Measurements from ENCODE around the gene TRIM49C.
"Not testable (repeated sequence)": the region's sequence is repeated elsewhere in the genome, so short reads cannot be mapped to it uniquely, and the experiment has no call there.

The TRIM49C gene, protein sequence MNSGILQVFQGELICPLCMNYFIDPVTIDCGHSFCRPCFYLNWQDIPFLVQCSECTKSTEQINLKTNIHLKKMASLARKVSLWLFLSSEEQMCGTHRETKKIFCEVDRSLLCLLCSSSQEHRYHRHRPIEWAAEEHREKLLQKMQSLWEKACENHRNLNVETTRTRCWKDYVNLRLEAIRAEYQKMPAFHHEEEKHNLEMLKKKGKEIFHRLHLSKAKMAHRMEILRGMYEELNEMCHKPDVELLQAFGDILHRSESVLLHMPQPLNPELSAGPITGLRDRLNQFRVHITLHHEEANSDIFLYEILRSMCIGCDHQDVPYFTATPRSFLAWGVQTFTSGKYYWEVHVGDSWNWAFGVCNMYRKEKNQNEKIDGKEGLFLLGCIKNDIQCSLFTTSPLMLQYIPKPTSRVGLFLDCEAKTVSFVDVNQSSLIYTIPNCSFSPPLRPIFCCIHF

DNA sequence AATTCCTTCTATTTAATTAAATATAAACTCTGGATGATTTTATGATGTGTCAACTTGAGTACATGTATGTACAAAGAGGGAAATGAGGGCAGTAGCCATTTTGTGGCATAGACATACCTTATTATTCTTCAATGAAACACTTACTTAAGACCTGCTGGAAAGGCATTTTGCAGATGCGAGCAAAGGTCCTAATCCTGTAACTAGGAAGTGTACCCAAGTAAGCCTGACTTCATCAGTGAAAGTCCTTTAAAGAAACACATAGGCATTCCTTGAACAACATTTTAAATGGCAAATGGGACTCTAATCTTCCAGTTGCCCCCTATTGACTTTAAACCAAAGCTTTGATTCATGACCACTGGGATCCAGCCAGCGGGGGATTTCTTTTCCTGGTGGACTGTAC, at the start of gene TRIM49C:
TRIM49C (plus strand) TSS at position 301 of the 400 bp plus-strand sequence. CDS start 4,106 bp downstream, outside the sequence.
- H3K4me1 ChIP-seq; H3K9me3 ChIP-seq (ENCODE audit: control insufficient read depth, low read length); H3K4me3 ChIP-seq (ENCODE audit: low read depth, low read length); H3K9ac ChIP-seq; H3K4me2 ChIP-seq (ENCODE audit: low read length); H3K27me3 ChIP-seq (ENCODE audit: control insufficient read depth, insufficient read depth, low read length); H3K36me3 ChIP-seq (ENCODE audit: control insufficient read depth, insufficient read depth, low read length); H2AFZ ChIP-seq; H3K27ac ChIP-seq; H3K79me2 ChIP-seq: not testable (repeated sequence)

- not testable (repeated sequence) for H3K36me3 ChIP-seq (ENCODE audit: control insufficient read depth, insufficient read depth, low read length); H3K27me3 ChIP-seq (ENCODE audit: control insufficient read depth, insufficient read depth, low read length); H3K4me2 ChIP-seq (ENCODE audit: low read length); H3K9ac ChIP-seq; H3K27ac ChIP-seq; H3K4me3 ChIP-seq (ENCODE audit: low read depth, low read length); H3K79me2 ChIP-seq; H2AFZ ChIP-seq; H3K9me3 ChIP-seq (ENCODE audit: control insufficient read depth, low read length); H3K4me1 ChIP-seq
These were observed 6.7 kb upstream of the TRIM49C start for GRCh38 chr11:90024184-90024583.

DNA sequence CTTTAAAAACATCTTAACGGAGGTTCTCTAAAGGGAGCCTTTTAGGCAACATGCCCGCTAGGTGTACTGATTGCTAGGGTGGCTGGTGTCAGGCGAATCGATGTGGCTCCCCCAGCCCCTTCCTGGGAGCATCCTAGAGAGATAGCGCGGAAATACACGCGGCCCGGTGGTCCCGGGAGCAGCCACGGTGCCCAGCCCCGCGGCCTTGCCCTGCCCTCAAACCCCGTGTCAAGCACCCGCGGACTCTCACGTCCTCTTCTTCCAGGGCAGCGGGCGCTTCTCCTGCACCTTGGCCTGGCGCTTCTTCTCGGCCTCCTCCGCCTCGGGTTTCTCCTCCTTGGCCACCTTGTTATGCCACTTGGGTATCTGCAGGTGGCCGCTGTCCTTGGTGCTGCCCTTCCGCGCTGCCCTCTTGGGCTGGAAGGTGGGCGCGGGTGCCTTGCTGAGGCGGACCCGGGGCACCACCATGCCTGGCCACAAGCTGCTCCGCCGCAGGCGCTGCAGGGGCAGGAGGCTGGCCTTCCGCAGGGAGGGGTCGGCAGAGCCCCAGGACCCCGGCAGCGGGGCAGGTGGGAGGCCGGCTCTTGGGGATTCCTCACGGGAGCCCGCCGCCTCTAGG, 20.8 kb downstream of the TRIM49C start:
- not testable (repeated sequence) for H3K9me3 ChIP-seq (ENCODE audit: control insufficient read depth, low read length); H3K27ac ChIP-seq; H2AFZ ChIP-seq; H3K79me2 ChIP-seq; H3K4me2 ChIP-seq (ENCODE audit: low read length); H3K4me1 ChIP-seq; H3K4me3 ChIP-seq (ENCODE audit: low read depth, low read length); H3K27me3 ChIP-seq (ENCODE audit: control insufficient read depth, insufficient read depth, low read length); H3K9ac ChIP-seq; H3K36me3 ChIP-seq (ENCODE audit: control insufficient read depth, insufficient read depth, low read length)

- H3K36me3 ChIP-seq (ENCODE audit: control insufficient read depth, insufficient read depth, low read length); H3K9ac ChIP-seq; H3K27ac ChIP-seq; H3K4me3 ChIP-seq (ENCODE audit: low read depth, low read length); H3K79me2 ChIP-seq; H3K4me2 ChIP-seq (ENCODE audit: low read length); H3K4me1 ChIP-seq; H2AFZ ChIP-seq; H3K9me3 ChIP-seq (ENCODE audit: control insufficient read depth, low read length); H3K27me3 ChIP-seq (ENCODE audit: control insufficient read depth, insufficient read depth, low read length): not testable (repeated sequence)
- TF ChIP-seq CTCF (IDR thresholded peaks at IDR 0.05), result peak; percentile 10
These were observed 21.4 kb downstream of the TRIM49C start for GRCh38 chr11:90052311-90052710.

- not testable (repeated sequence) for H3K9me3 ChIP-seq (ENCODE audit: control insufficient read depth, low read length); H2AFZ ChIP-seq; H3K36me3 ChIP-seq (ENCODE audit: control insufficient read depth, insufficient read depth, low read length); H3K9ac ChIP-seq; H3K4me1 ChIP-seq; H3K27me3 ChIP-seq (ENCODE audit: control insufficient read depth, insufficient read depth, low read length); H3K27ac ChIP-seq; H3K4me2 ChIP-seq (ENCODE audit: low read length); H3K4me3 ChIP-seq (ENCODE audit: low read depth, low read length); H3K79me2 ChIP-seq
These were observed 22.6 kb downstream of the TRIM49C start for GRCh38 chr11:90053545-90053944.

- H3K27ac ChIP-seq; H3K27me3 ChIP-seq (ENCODE audit: control insufficient read depth, insufficient read depth, low read length); H3K9me3 ChIP-seq (ENCODE audit: control insufficient read depth, low read length); H3K9ac ChIP-seq; H3K36me3 ChIP-seq (ENCODE audit: control insufficient read depth, insufficient read depth, low read length); H3K4me3 ChIP-seq (ENCODE audit: low read depth, low read length); H3K79me2 ChIP-seq; H3K4me1 ChIP-seq; H3K4me2 ChIP-seq (ENCODE audit: low read length); H2AFZ ChIP-seq: not testable (repeated sequence)
These were observed 54.7 kb downstream of the TRIM49C start, which contains the start of gene UBTFL1 for GRCh38 chr11:90085650-90086049. TSS of gene UBTFL1 (plus strand) at chr11:90085950. CDS start at chr11:90085950, 0 bp downstream.

- H3K27me3 ChIP-seq (ENCODE audit: control insufficient read depth, insufficient read depth, low read length); H3K36me3 ChIP-seq (ENCODE audit: control insufficient read depth, insufficient read depth, low read length): not testable (repeated sequence)
These were observed 57.8 kb downstream of the TRIM49C start for GRCh38 chr11:90088731-90089130.

More at GRCh38 chr11:90088731-90089130, 57.8 kb downstream of the TRIM49C start:
- not testable (repeated sequence) for H2AFZ ChIP-seq; H3K79me2 ChIP-seq; H3K9me3 ChIP-seq (ENCODE audit: control insufficient read depth, low read length); H3K27ac ChIP-seq; H3K4me2 ChIP-seq (ENCODE audit: low read length); H3K4me3 ChIP-seq (ENCODE audit: low read depth, low read length); H3K9ac ChIP-seq; H3K4me1 ChIP-seq
